H1 (cell line): ENCODE data around the gene PLAC9. TPM values are rescaled to one million over a fixed set of nuclear protein-coding genes. Genes with fewer than 3 reads are reported as not detected.

Source experiments
- CTCF ChIA-PET: fragments of 300-600 bp; sonication (Branson Sonifier 250); formaldehyde crosslinking; loops from one replicate; lab custom pipeline; 2021; ENCODE audit not compliant: partially characterized antibody; lab: Charles Lee
- POLR2A ChIA-PET: fragments of 300-600 bp; sonication (Branson Sonifier 250); formaldehyde crosslinking; loops from one replicate; lab custom pipeline; 2021; ENCODE audit warnings: inconsistent platforms; ENCODE audit not compliant: partially characterized antibody; lab: Charles Lee
- DNase-seq, 2 experiments: peaks; one replicate each; pipeline versions ENCODE4 v3.0.0 to v3.0.0-alpha.2; 2010 to 2022; ENCODE audit warnings: low spot score in 2 of 2, low read depth in 1 of 2, mixed read lengths in 1 of 2
- FAIRE-seq: peaks from 2 replicates; lab custom pipeline; 2011; peaks lifted over from hg19 to GRCh38; lab: Jason Lieb, UNC
- H2AFZ ChIP-seq: 2 replicates; pipeline ENCODE4 v1.8.1; 2012; ENCODE audit warnings: low read length, inconsistent platforms
- H2AK5ac ChIP-seq: 2 replicates; pipeline ENCODE4 v1.6.1; 2013; ENCODE audit warnings: low read depth, low read length
- H2BK120ac ChIP-seq: replicated peaks from 2 replicates; pipeline ENCODE3; 2013; ENCODE audit warnings: low read depth, low read length, inconsistent platforms
- H2BK12ac ChIP-seq: 2 replicates; pipeline ENCODE4 v1.6.1; 2013; ENCODE audit warnings: low read depth, low read length
- H2BK15ac ChIP-seq: 2 replicates; pipeline ENCODE4 v1.6.1; 2013; ENCODE audit warnings: low read length
- H2BK20ac ChIP-seq: 2 replicates; pipeline ENCODE4 v1.6.1; 2013; ENCODE audit warnings: low read length
- H2BK5ac ChIP-seq: 2 replicates; pipeline ENCODE4 v1.6.1; 2013; ENCODE audit warnings: low read depth, low read length
- H3K14ac ChIP-seq: 2 replicates; pipeline ENCODE4 v1.6.1; 2013; ENCODE audit warnings: inconsistent platforms; ENCODE audit not compliant: insufficient read length
- H3K18ac ChIP-seq: 2 replicates; pipeline ENCODE4 v1.6.1; 2013; ENCODE audit warnings: low read length; ENCODE audit errors: extremely low read depth
- H3K23ac ChIP-seq: 2 replicates; pipeline ENCODE4 v1.6.1; 2013; ENCODE audit warnings: inconsistent platforms; ENCODE audit not compliant: insufficient read length
- H3K23me2 ChIP-seq: 2 replicates; pipeline ENCODE4 v1.6.1; 2013; ENCODE audit warnings: low read depth, low read length
- H3K27ac ChIP-seq: 2 replicates; pipeline ENCODE4 v1.6.1; 2011; ENCODE audit warnings: low read depth, low read length, inconsistent platforms
- H3K27me3 ChIP-seq, 4 experiments: replicated peaks in 1 of 4; 1 replicate in 1 of 4; 2 replicates in 3 of 4; pipeline versions ENCODE4 v1.6.1 to v1.8.1; 2011 to 2013; ENCODE audit warnings: low read length in 3 of 4, mild to moderate bottlenecking in 3 of 4, inconsistent platforms in 2 of 4, mixed read lengths in 2 of 4, moderate library complexity in 1 of 4; ENCODE audit not compliant: control insufficient read depth in 3 of 4, insufficient read depth in 3 of 4; ENCODE audit errors: extremely low read depth in 1 of 4
- H3K36me3 ChIP-seq, 4 experiments: 2 replicates each; pipeline versions ENCODE4 v1.6.1 to v1.8.1; 2011 to 2013; ENCODE audit warnings: mild to moderate bottlenecking in 4 of 4, low read length in 3 of 4, moderate library complexity in 2 of 4, control low read depth in 1 of 4, inconsistent platforms in 1 of 4; ENCODE audit not compliant: insufficient read depth in 4 of 4, control insufficient read depth in 2 of 4
- H3K4ac ChIP-seq: replicated peaks from 2 replicates; pipeline ENCODE3; 2013; ENCODE audit warnings: low read length, low read depth, mixed read lengths, inconsistent platforms; ENCODE audit not compliant: insufficient read length
- H3K4me1 ChIP-seq, 4 experiments: replicated peaks in 1 of 4; 1 replicate in 1 of 4; 2 replicates in 3 of 4; pipeline versions ENCODE4 v1.6.1 to v1.8.1; 2011 to 2013; ENCODE audit warnings: low read length in 3 of 4, inconsistent platforms in 2 of 4, mixed read lengths in 1 of 4; ENCODE audit not compliant: insufficient read depth in 4 of 4, control insufficient read depth in 3 of 4
- H3K4me2 ChIP-seq, 2 experiments: 2 replicates each; pipeline versions ENCODE4 v1.6.1 to v1.8.1; 2011 to 2013; ENCODE audit warnings: low read depth in 2 of 2, low read length in 2 of 2, control low read depth in 1 of 2, inconsistent platforms in 1 of 2, mild to moderate bottlenecking in 1 of 2; ENCODE audit not compliant: insufficient read depth in 1 of 2
- H3K4me3 ChIP-seq, 4 experiments: fragments of 200-600, 300-600 bp in 1 of 4; sonication (generic), shearing (Covaris generic), sonication (Bioruptor Twin) in 1 of 4; 2 replicates each; pipeline versions ENCODE4 v1.5.1 to v1.8.1; 2011 to 2016; ENCODE audit warnings: low read length in 4 of 4, low read depth in 3 of 4, control low read depth in 2 of 4, inconsistent platforms in 2 of 4, mild to moderate bottlenecking in 2 of 4, mixed read lengths in 1 of 4, moderate library complexity in 1 of 4; ENCODE audit not compliant: insufficient read depth in 2 of 4; ENCODE audit errors: extremely low read depth in 1 of 4
- H3K56ac ChIP-seq: replicated peaks from 2 replicates; pipeline ENCODE3; 2013; ENCODE audit warnings: low read depth, mild to moderate bottlenecking, mixed read lengths, low read length, inconsistent platforms; ENCODE audit not compliant: insufficient read length
- H3K79me1 ChIP-seq: 2 replicates; pipeline ENCODE4 v1.6.1; 2013; ENCODE audit warnings: low read depth, low read length, control low read depth
- H3K79me2 ChIP-seq, 2 experiments: 2 replicates each; pipeline versions ENCODE4 v1.6.1 to v1.8.1; 2012 to 2013; ENCODE audit warnings: low read length in 2 of 2, mild to moderate bottlenecking in 2 of 2, inconsistent platforms in 1 of 2; ENCODE audit not compliant: insufficient read depth in 2 of 2, control insufficient read depth in 1 of 2
- H3K9ac ChIP-seq, 4 experiments: replicated peaks in 1 of 4; 1 replicate in 1 of 4; 2 replicates in 3 of 4; pipeline versions ENCODE4 v1.6.1 to v1.8.1; 2011 to 2013; ENCODE audit warnings: low read depth in 3 of 4, low read length in 3 of 4, control low read depth in 2 of 4, mild to moderate bottlenecking in 2 of 4, moderate library complexity in 2 of 4, inconsistent platforms in 1 of 4; ENCODE audit errors: extremely low read depth in 1 of 4
- H3K9me3 ChIP-seq, 2 experiments: 2 replicates each; pipeline versions ENCODE4 v1.6.1 to v1.8.1; 2012 to 2013; ENCODE audit warnings: mild to moderate bottlenecking in 2 of 2, moderate library complexity in 2 of 2, control low read depth in 1 of 2, inconsistent platforms in 1 of 2, low read depth in 1 of 2, low read length in 1 of 2, mixed read lengths in 1 of 2; ENCODE audit not compliant: insufficient read depth in 2 of 2
- H4K20me1 ChIP-seq, 2 experiments: replicated peaks in 1 of 2; 2 replicates each; pipeline versions ENCODE3 to v1.8.1; 2011 to 2013; ENCODE audit warnings: inconsistent platforms in 2 of 2, low read length in 2 of 2, mild to moderate bottlenecking in 1 of 2; ENCODE audit not compliant: insufficient read depth in 2 of 2, control insufficient read depth in 1 of 2
- H4K5ac ChIP-seq: 2 replicates; pipeline ENCODE4 v1.6.1; 2013; ENCODE audit warnings: low read length, low read depth, mixed read lengths, inconsistent platforms; ENCODE audit not compliant: insufficient read length
- H4K8ac ChIP-seq: 2 replicates; pipeline ENCODE4 v1.8.0; 2013; ENCODE audit warnings: mild to moderate bottlenecking, moderate library complexity, low read length, inconsistent platforms; ENCODE audit not compliant: insufficient read depth; ENCODE audit errors: extremely low read depth
- H4K91ac ChIP-seq: replicated peaks from 2 replicates; pipeline ENCODE3; 2013; ENCODE audit warnings: low read length, mixed read lengths, inconsistent platforms; ENCODE audit not compliant: insufficient read length
- ATF2 ChIP-seq: IDR thresholded peaks from 2 replicates; pipeline ENCODE4 v1.6.1; 2012; ENCODE audit warnings: low read length, inconsistent platforms
- CBX5 ChIP-seq: fragments of 300-800, 300-1000 bp; sonication (generic); IDR thresholded peaks from 2 replicates; pipeline ENCODE4 v1.7.1; 2016; ENCODE audit warnings: antibody characterized with exemption, low read length, low read depth
- CEBPB ChIP-seq: IDR thresholded peaks from 2 replicates; pipeline ENCODE4 v1.6.1; 2012; ENCODE audit warnings: low read depth, low read length
- CHD1 ChIP-seq: IDR thresholded peaks from 2 replicates; pipeline ENCODE4 v1.6.1; 2012; ENCODE audit warnings: low read depth, low read length, improper control_type of control experiment
- HDAC6 ChIP-seq: IDR thresholded peaks from one replicate; pipeline ENCODE4 v1.7.1; 2012; ENCODE audit warnings: low read depth, mild to moderate bottlenecking, inconsistent platforms, low read length, moderate library complexity
- RAD21 ChIP-seq, 2 experiments: IDR thresholded peaks in 1 of 2; conservative IDR thresholded peaks in 1 of 2; 2 replicates each; pipeline ENCODE4 v1.6.1; 2011; ENCODE audit warnings: low read depth in 2 of 2, low read length in 2 of 2, improper control_type of control experiment in 1 of 2, inconsistent platforms in 1 of 2, mild to moderate bottlenecking in 1 of 2, moderate library complexity in 1 of 2
- RFX5 ChIP-seq: IDR thresholded peaks from 2 replicates; pipeline ENCODE4 v1.6.1; 2011; ENCODE audit warnings: low read depth, low read length, improper control_type of control experiment, borderline replicate concordance
- RNF2 ChIP-seq: fragments of 200-900, 300-1000 bp; sonication (generic); IDR thresholded peaks from 2 replicates; pipeline ENCODE4 v1.7.1; 2016; ENCODE audit warnings: borderline replicate concordance, low read depth, mild to moderate bottlenecking, antibody characterized with exemption, low read length; ENCODE audit not compliant: poor library complexity, severe bottlenecking; ENCODE audit errors: missing control alignments
- RXRA ChIP-seq: IDR thresholded peaks from 2 replicates; pipeline ENCODE4 v1.6.1; 2011; ENCODE audit warnings: low read depth, mild to moderate bottlenecking, low read length, moderate library complexity; ENCODE audit not compliant: insufficient read depth
- SIRT6 ChIP-seq: IDR thresholded peaks from one replicate; pipeline ENCODE4 v1.7.1; 2012; ENCODE audit warnings: low read length, inconsistent platforms
- SP2 ChIP-seq: IDR thresholded peaks from 2 replicates; pipeline ENCODE4 v1.6.1; 2012; ENCODE audit warnings: mild to moderate bottlenecking, low read length, inconsistent platforms
- ZNF274 ChIP-seq: IDR thresholded peaks from 2 replicates; pipeline ENCODE4 v1.7.0; 2012; ENCODE audit warnings: low read length, borderline replicate concordance; ENCODE audit errors: extremely low read depth
- WGBS, 2 experiments: shearing (Covaris generic) in 1 of 2; methylation state at CpG; one replicate each; pipeline versions ENCODE4 v1.1.6 to v1.1.7; 2013 to 2015; ENCODE audit warnings: low lambda C conversion rate in 2 of 2, mixed read lengths in 2 of 2, inconsistent platforms in 1 of 2, low coverage in 1 of 2, missing lambda C conversion rate in 1 of 2; ENCODE audit not compliant: insufficient replicate concordance in 2 of 2, insufficient coverage in 1 of 2, insufficient read length in 1 of 2; ENCODE audit errors: extremely low coverage in 1 of 2, missing lambda C conversion rate in 1 of 2; 5-methylcytosine and 5-hydroxymethylcytosine counted together
- polyA plus RNA-seq, 7 experiments: library from polyadenylated mRNA; depleted of rRNA in 3 of 7; stranded (reverse) in 5 of 7; unstranded in 2 of 7; fragments of >200 nt in 5 of 7; fragments of 200-250 nt in 2 of 7; gene quantifications; 1 replicate in 5 of 7; 2 replicates in 1 of 7; 4 replicates in 1 of 7; pipeline versions ENCODE4 v1.2.1 to v1.2.3, GENCODE V29; 2011 to 2013; ENCODE audit warnings: missing spikeins in 2 of 7, mixed read lengths in 2 of 7
- total RNA-seq: library from RNA; stranded (reverse); fragmentation: NEBNext Ultra II Directional; extraction: Animal tissue kit (Norgen Biotek cat#: 25700); gene quantifications from 2 replicates; pipeline ENCODE4 v1.2.1, GENCODE V29; 2021

The PLAC9 gene
- total and polyA plus RNA-seq, 2 of the 8 experiments (the other 6 are each of a cell fraction or from before 2014, with no cell fraction given): 8.4 to 16.7 TPM

GRCh38 chr10:80182986-80183385, 50.5 kb downstream of the PLAC9 start:
- Histone ChIP-seq H3K9me3 (no peaks in the 10 kb centered on the region), H3K14ac (no peak overlapping the region), H2BK120ac (no peak overlapping the region), H2BK20ac (no peak overlapping the region), H3K4me1 (peaks cover 0 to 6% (median 3%) of the 10 kb centered on the region in 4 experiments; a peak in 3 of 7 replicates), H3K23ac (no peak overlapping the region), H3K23me2 (no peaks in the 10 kb centered on the region), H2BK5ac (no peak overlapping the region), H3K4me3 (no peak overlapping the region), H4K8ac (no peak overlapping the region), H4K5ac (no peak overlapping the region), H3K79me1 (peaks cover 2% of the 10 kb centered on the region), H2BK12ac (no peak overlapping the region), H3K9ac (no peak overlapping the region), H3K56ac (no peak overlapping the region), H3K36me3 (no peaks in the 10 kb centered on the region), H3K4me2 (no peak overlapping the region), H4K91ac (no peak overlapping the region), H4K20me1 (peaks cover 0 to 7% of the 10 kb centered on the region in 2 experiments), H2BK15ac (no peak overlapping the region), H3K79me2 (peaks cover 0 to 23% of the 10 kb centered on the region in 2 experiments; a peak in 2 of 4 replicates), H2AFZ (no peak overlapping the region), H3K18ac (no peak overlapping the region), H3K4ac (no peak overlapping the region), H3K27me3 (no peaks in the 10 kb centered on the region), H3K27ac (no peak overlapping the region), H2AK5ac (no peak overlapping the region)
- DNase-seq (no peak), FAIRE-seq (no peak)
- POLR2A ChIA-PET: no interaction called here
- CTCF ChIA-PET: interaction anchor here (0.8 to 3.1 kb wide), 8 partner anchors 12 to 254 kb away, joined by 3 to 18 read pairs (median 3); no protein-coding TSS in a partner anchor
- 92% methylated on average over 6 of the region's 6 CpGs; no CpG with 5 or more reads in 1 of the 2 experiments for WGBS, 2 experiments
- TF ChIP-seq SIRT6 (no peak), CBX5 (no peak), HDAC6 (no peak), RFX5 (no peak), CEBPB (no peak), RNF2 (no peak), RAD21 (IDR thresholded peaks at IDR 0.05 in 1 of 2, conservative IDR thresholded peaks at IDR 0.05 in 1 of 2; ENCODE audit: low read depth in 2 of 2, low read length in 2 of 2) (no peak), CHD1 (no peak), ATF2 (no peak), RXRA (no peak), ZNF274 (no peak), SP2 (no peak)
